HepG2 (cell line): ENCODE results near the gene CDK10. TPM values are rescaled to one million over a fixed set of nuclear protein-coding genes. Genes with fewer than 3 reads are reported as not detected.

Source experiments
- EEA1 ChIP-seq: sonication (generic); formaldehyde crosslinking; IDR thresholded peaks from 2 replicates; pipeline ENCODE4 v1.5.1; 2020; ENCODE audit warnings: mild to moderate bottlenecking, missing genetic modification reagents, borderline replicate concordance
- EHMT2 ChIP-seq: fragments of 200-600 bp; sonication (generic); IDR thresholded peaks from 2 replicates; pipeline ENCODE4 v1.7.0; 2017; ENCODE audit warnings: antibody characterized with exemption, low read depth, low read length, borderline replicate concordance
- FOXK1 ChIP-seq: sonication (generic); formaldehyde crosslinking; IDR thresholded peaks from 2 replicates; pipeline ENCODE4 v1.4.0; 2020; ENCODE audit warnings: low read depth, missing genetic modification reagents, borderline replicate concordance
- MAFG ChIP-seq: sonication (generic); formaldehyde crosslinking; IDR thresholded peaks from 2 replicates; pipeline ENCODE4 v1.5.1; 2020; ENCODE audit warnings: mild to moderate bottlenecking, missing genetic modification reagents
- MIER3 ChIP-seq: IDR thresholded peaks from 2 replicates; pipeline ENCODE4 v1.6.1; 2016; ENCODE audit warnings: missing compliant biosample characterization, borderline replicate concordance
- PCBP1 ChIP-seq: fragments of 200-400 bp; formaldehyde crosslinking; IDR thresholded peaks from 2 replicates; pipeline ENCODE4 v1.6.1; 2017; ENCODE audit warnings: mild to moderate bottlenecking, low read depth, low read length, borderline replicate concordance
- SNAI1 ChIP-seq: sonication (generic); formaldehyde crosslinking; IDR thresholded peaks from 2 replicates; pipeline ENCODE4 v1.5.0; 2020; ENCODE audit warnings: mild to moderate bottlenecking, missing genetic modification reagents, borderline replicate concordance
- SRY ChIP-seq: sonication (generic); formaldehyde crosslinking; IDR thresholded peaks from 2 replicates; pipeline ENCODE4 v1.8.0; 2022; ENCODE audit warnings: mild to moderate bottlenecking, missing genetic modification reagents
- TGIF2 ChIP-seq: IDR thresholded peaks from 2 replicates; pipeline ENCODE4 v1.6.1; 2016; ENCODE audit warnings: control low read depth, missing compliant biosample characterization
- TOE1 ChIP-seq: sonication (generic); formaldehyde crosslinking; IDR thresholded peaks from 2 replicates; pipeline ENCODE4 v1.4.0; 2020; ENCODE audit warnings: mild to moderate bottlenecking, missing genetic modification reagents
- ZBTB39 ChIP-seq: sonication (generic); formaldehyde crosslinking; IDR thresholded peaks from 2 replicates; pipeline ENCODE4 v1.5.0; 2020; ENCODE audit warnings: missing genetic modification reagents
- ZIK1 ChIP-seq: sonication (generic); formaldehyde crosslinking; IDR thresholded peaks from 2 replicates; pipeline ENCODE4 v1.5.0; 2020; ENCODE audit warnings: mild to moderate bottlenecking, low read depth, missing genetic modification reagents, borderline replicate concordance
- ZNF101 ChIP-seq: sonication (generic); formaldehyde crosslinking; IDR thresholded peaks from 2 replicates; pipeline ENCODE4 v1.4.0; 2020; ENCODE audit warnings: mild to moderate bottlenecking, low read depth, missing genetic modification reagents, borderline replicate concordance
- ZNF333 ChIP-seq: sonication (generic); formaldehyde crosslinking; IDR thresholded peaks from 2 replicates; pipeline ENCODE4 v1.4.0; 2020; ENCODE audit warnings: mild to moderate bottlenecking, missing genetic modification reagents, borderline replicate concordance
- ZNF382 ChIP-seq: sonication (generic); formaldehyde crosslinking; IDR thresholded peaks from 2 replicates; pipeline ENCODE4 v1.5.0; 2020; ENCODE audit warnings: missing genetic modification reagents, mild to moderate bottlenecking, borderline replicate concordance
- polyA plus RNA-seq, 8 experiments: library from polyadenylated mRNA; depleted of rRNA in 3 of 8; stranded (reverse) in 7 of 8; unstranded in 1 of 8; fragments of >200 nt; fragmentation: Illumina TruSeq in 4 of 8; extraction: Trizol in 4 of 8; gene quantifications; 2 replicates each; pipeline versions ENCODE4 v1.2.1 to v1.2.3, GENCODE V29; 2011 to 2016; ENCODE audit warnings: low read depth in 4 of 8, missing spikeins in 1 of 8, mixed read lengths in 1 of 8; ENCODE audit not compliant: insufficient read depth in 1 of 8
- total RNA-seq, 5 experiments: library from RNA; depleted of rRNA; stranded (reverse); fragments of >200 nt; fragmentation: Illumina TruSeq; extraction: Trizol; gene quantifications; 2 replicates each; pipeline ENCODE4 v1.2.3, GENCODE V29; 2016; ENCODE audit warnings: low read depth in 1 of 5
- TF ChIP-seq, protein P1 (sequence below): sonication (generic); formaldehyde crosslinking; IDR thresholded peaks from 2 replicates; pipeline ENCODE4 v1.4.0; 2020; ENCODE audit warnings: mild to moderate bottlenecking, missing genetic modification reagents
- TF ChIP-seq, protein P2 (sequence below): sonication (generic); formaldehyde crosslinking; IDR thresholded peaks from 2 replicates; pipeline ENCODE4 v1.4.0; 2020; ENCODE audit warnings: missing genetic modification reagents, mild to moderate bottlenecking, borderline replicate concordance

Gene CDK10
- total and polyA plus RNA-seq, 2 of the 13 experiments (the other 11 are each of a cell fraction or from before 2014, with no cell fraction given) = 2.5 to 3.9 TPM

DNA sequence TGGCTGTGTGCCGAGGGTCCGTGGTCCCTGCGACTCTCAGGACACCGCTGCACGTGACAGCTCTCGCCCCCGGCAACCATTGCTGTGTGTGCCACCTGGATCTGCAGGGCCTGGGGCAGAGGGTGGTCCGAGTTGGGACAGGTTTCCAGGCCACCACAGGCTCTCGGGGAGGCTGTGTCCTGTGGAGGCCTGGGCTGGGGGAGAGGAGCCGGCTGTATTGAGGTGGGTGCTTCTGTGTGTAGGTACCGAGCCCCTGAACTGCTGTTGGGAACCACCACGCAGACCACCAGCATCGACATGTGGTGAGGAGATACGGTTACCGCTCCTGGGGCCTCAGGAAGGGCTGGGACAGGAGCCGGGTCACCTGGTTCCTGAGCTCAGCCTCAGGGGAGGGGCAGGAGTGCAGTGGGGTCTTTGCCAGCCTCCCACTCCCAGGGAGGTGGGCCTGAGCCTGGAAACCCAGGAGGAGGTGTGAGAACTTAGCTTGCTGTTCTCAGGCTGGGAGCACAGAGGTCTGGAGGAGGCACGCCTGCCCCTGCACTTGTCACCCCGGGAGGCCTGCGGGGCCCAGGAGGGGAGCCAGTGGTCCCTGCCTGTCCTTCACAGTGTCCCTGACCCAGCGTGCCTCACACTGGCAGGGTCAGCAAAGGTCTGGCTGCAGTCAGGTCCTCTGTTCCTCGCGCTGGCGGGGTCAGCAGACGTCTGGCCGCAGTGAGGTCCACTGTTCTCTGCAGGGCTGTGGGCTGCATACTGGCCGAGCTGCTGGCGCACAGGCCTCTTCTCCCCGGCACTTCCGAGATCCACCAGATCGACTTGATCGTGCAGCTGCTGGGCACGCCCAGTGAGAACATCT lies 7.7 kb downstream of the CDK10 start (continued):
- TF ChIP-seq EEA1 (CRISPR knock-in tag) = no peak
- TF ChIP-seq TOE1 (CRISPR knock-in tag) = no peak
- TF ChIP-seq EHMT2 = no peak
- TF ChIP-seq, protein P1, sequence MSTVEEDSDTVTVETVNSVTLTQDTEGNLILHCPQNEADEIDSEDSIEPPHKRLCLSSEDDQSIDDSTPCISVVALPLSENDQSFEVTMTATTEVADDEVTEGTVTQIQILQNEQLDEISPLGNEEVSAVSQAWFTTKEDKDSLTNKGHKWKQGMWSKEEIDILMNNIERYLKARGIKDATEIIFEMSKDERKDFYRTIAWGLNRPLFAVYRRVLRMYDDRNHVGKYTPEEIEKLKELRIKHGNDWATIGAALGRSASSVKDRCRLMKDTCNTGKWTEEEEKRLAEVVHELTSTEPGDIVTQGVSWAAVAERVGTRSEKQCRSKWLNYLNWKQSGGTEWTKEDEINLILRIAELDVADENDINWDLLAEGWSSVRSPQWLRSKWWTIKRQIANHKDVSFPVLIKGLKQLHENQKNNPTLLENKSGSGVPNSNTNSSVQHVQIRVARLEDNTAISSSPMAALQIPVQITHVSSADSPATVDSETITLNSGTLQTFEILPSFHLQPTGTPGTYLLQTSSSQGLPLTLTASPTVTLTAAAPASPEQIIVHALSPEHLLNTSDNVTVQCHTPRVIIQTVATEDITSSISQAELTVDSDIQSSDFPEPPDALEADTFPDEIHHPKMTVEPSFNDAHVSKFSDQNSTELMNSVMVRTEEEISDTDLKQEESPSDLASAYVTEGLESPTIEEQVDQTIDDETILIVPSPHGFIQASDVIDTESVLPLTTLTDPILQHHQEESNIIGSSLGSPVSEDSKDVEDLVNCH (CRISPR knock-in tag) = no peak
- TF ChIP-seq ZIK1 (CRISPR knock-in tag) = no peak
- no peak for TF ChIP-seq SNAI1 (CRISPR knock-in tag)
- TF ChIP-seq, protein P2, sequence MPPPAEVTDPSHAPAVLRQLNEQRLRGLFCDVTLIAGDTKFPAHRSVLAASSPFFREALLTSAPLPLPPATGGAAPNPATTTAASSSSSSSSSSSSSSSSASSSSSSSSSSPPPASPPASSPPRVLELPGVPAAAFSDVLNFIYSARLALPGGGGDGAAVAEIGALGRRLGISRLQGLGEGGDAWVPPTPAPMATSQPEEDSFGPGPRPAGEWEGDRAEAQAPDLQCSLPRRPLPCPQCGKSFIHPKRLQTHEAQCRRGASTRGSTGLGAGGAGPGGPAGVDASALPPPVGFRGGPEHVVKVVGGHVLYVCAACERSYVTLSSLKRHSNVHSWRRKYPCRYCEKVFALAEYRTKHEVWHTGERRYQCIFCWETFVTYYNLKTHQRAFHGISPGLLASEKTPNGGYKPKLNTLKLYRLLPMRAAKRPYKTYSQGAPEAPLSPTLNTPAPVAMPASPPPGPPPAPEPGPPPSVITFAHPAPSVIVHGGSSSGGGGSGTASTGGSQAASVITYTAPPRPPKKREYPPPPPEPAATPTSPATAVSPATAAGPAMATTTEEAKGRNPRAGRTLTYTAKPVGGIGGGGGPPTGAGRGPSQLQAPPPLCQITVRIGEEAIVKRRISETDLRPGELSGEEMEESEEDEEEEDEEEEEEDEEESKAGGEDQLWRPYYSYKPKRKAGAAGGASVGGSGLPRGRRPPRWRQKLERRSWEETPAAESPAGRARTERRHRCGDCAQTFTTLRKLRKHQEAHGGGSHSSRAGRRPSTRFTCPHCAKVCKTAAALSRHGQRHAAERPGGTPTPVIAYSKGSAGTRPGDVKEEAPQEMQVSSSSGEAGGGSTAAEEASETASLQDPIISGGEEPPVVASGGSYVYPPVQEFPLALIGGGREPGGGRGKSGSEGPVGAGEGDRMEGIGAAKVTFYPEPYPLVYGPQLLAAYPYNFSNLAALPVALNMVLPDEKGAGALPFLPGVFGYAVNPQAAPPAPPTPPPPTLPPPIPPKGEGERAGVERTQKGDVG (CRISPR knock-in tag) = peak; percentile 92; the same call in 1 of the 2 replicates
- TF ChIP-seq TGIF2 = no peak
- no peak for TF ChIP-seq MAFG (CRISPR knock-in tag)
- TF ChIP-seq ZNF333 (CRISPR knock-in tag) = no peak
- TF ChIP-seq SRY = 0 out of 2 replicates have a peak, but pooled peaks have one; percentile 41
- no peak; the same call in 1 of the 2 replicates for TF ChIP-seq PCBP1
- no peak; the same call in 1 of the 2 replicates for TF ChIP-seq ZBTB39
- no peak for TF ChIP-seq FOXK1 (CRISPR knock-in tag)
- no peak for TF ChIP-seq MIER3 (CRISPR knock-in tag)
- no peak for TF ChIP-seq ZNF382 (CRISPR knock-in tag)
- TF ChIP-seq ZNF101 (CRISPR knock-in tag) = no peak
